CD8-positive, alpha-beta memory T cell (primary cell): Measurements from ENCODE around the gene RFTN1. TPM values are rescaled to one million over a fixed set of nuclear protein-coding genes. Genes with fewer than 3 reads are reported as not detected.
A peak's percentile ranks its signal among the peaks of the same experiment; 100 is the strongest.

ENCODE experiments used
- CTCF ChIA-PET: fragments of 350-600 bp; sonication (Branson Sonifier 250); formaldehyde crosslinking; loops from one replicate; lab custom pipeline; 2021; ENCODE audit warnings: antibody characterized with exemption; lab: Charles Lee
- POLR2A ChIA-PET: fragments of 350-600 bp; sonication (Branson Sonifier 250); formaldehyde crosslinking; loops from one replicate; lab custom pipeline; 2021; ENCODE audit warnings: antibody characterized with exemption; lab: Charles Lee
- DNase-seq, 5 donors: peaks; one replicate each; pipeline versions ENCODE4 v3.0.0 to v3.0.0-alpha.2; 2020 to 2022; ENCODE audit warnings: mixed read lengths in 1 of 5
- H3K27ac ChIP-seq: one replicate; pipeline ENCODE4 v1.7.0; 2013; ENCODE audit warnings: low read depth, mild to moderate bottlenecking, low read length, moderate library complexity
- H3K27me3 ChIP-seq: 2 replicates; pipeline ENCODE4 v1.7.0; 2013; ENCODE audit warnings: low read length, mild to moderate bottlenecking; ENCODE audit not compliant: insufficient read depth, poor library complexity, severe bottlenecking
- H3K36me3 ChIP-seq: 2 replicates; pipeline ENCODE4 v1.7.0; 2013; ENCODE audit warnings: mild to moderate bottlenecking, low read length, moderate library complexity; ENCODE audit not compliant: insufficient read depth
- H3K4me1 ChIP-seq: 2 replicates; pipeline ENCODE4 v1.7.0; 2013; ENCODE audit warnings: mild to moderate bottlenecking, low read length, moderate library complexity; ENCODE audit not compliant: insufficient read depth
- H3K4me3 ChIP-seq: 2 replicates; pipeline ENCODE4 v1.7.0; 2013; ENCODE audit warnings: mild to moderate bottlenecking, low read length
- H3K9me3 ChIP-seq: 2 replicates; pipeline ENCODE4 v1.7.0; 2013; ENCODE audit warnings: mild to moderate bottlenecking, low read length
- H3K27ac Mint-ChIP-seq, 8 donors: one replicate each; pipeline ENCODE4 v1.8.0; 2020 to 2021; ENCODE audit warnings: mixed read lengths in 8 of 8, mild to moderate bottlenecking in 6 of 8, inconsistent platforms in 3 of 8, moderate library complexity in 3 of 8
- H3K27me3 Mint-ChIP-seq, 2 donors: one replicate each; pipeline ENCODE4 v1.8.0; 2020 to 2021; ENCODE audit warnings: mixed read lengths in 2 of 2, mild to moderate bottlenecking in 1 of 2, moderate library complexity in 1 of 2
- H3K36me3 Mint-ChIP-seq, 3 donors: one replicate each; pipeline ENCODE4 v1.8.0; 2020 to 2021; ENCODE audit warnings: mixed read lengths in 3 of 3, inconsistent platforms in 1 of 3, mild to moderate bottlenecking in 1 of 3
- H3K4me1 Mint-ChIP-seq, 3 donors: one replicate each; pipeline ENCODE4 v1.8.0; 2020 to 2021; ENCODE audit warnings: mixed read lengths in 3 of 3, inconsistent platforms in 1 of 3, mild to moderate bottlenecking in 1 of 3
- H3K4me3 Mint-ChIP-seq, 7 donors: one replicate each; pipeline ENCODE4 v1.8.0; 2020 to 2021; ENCODE audit warnings: mixed read lengths in 7 of 7, mild to moderate bottlenecking in 6 of 7, moderate library complexity in 4 of 7, inconsistent platforms in 2 of 7
- H3K9me3 Mint-ChIP-seq, 5 donors: one replicate each; pipeline ENCODE4 v1.8.0; 2020 to 2022; ENCODE audit warnings: mixed read lengths in 5 of 5, mild to moderate bottlenecking in 3 of 5, moderate library complexity in 2 of 5, inconsistent platforms in 1 of 5
- polyA plus RNA-seq: library from polyadenylated mRNA; unstranded; fragments of 300-500 nt; fragmentation: Illumina TruSeq; gene quantifications from one replicate; pipeline ENCODE4 v1.2.3, GENCODE V29; 2021
- total RNA-seq, 2 experiments: library from RNA; stranded (reverse); gene quantifications; one replicate each; pipeline ENCODE4 v1.2.3, GENCODE V29; 2021

RFTN1 gene
- total and polyA plus RNA-seq, 3 experiments from 2014 or later, result 87.4 to 126 (median 125) TPM

- H3K27ac Mint-ChIP-seq, result peak overlapping the region in 4 of 8 donors; percentile 2 to 62 (median 52)
- no peaks in the 10 kb centered on the region for H3K4me1 ChIP-seq
- peaks cover 32% of the 10 kb centered on the region for H3K36me3 ChIP-seq
- peaks cover 0 to under 1% of the 10 kb centered on the region in 2 donors for H3K27me3 Mint-ChIP-seq
- H3K4me1 Mint-ChIP-seq, result peaks cover 17 to 46% (median 44%) of the 10 kb centered on the region in 3 donors
- POLR2A ChIA-PET, result no interaction called here
- peaks cover 4 to 94% (median 26%) of the 10 kb centered on the region in 3 donors for H3K36me3 Mint-ChIP-seq
- H3K27ac ChIP-seq, result no peak overlapping the region
- H3K27me3 ChIP-seq, result no peaks in the 10 kb centered on the region
- no peak for DNase-seq
- no peaks in the 10 kb centered on the region for H3K9me3 ChIP-seq
- H3K4me3 Mint-ChIP-seq, result no peak overlapping the region
- CTCF ChIA-PET, result no interaction called here
- H3K9me3 Mint-ChIP-seq, result no peaks in the 10 kb centered on the region
- H3K4me3 ChIP-seq, result no peak overlapping the region
Measured at GRCh38 chr3:16352428-16352827, 161.1 kb downstream of the RFTN1 start.

DNA sequence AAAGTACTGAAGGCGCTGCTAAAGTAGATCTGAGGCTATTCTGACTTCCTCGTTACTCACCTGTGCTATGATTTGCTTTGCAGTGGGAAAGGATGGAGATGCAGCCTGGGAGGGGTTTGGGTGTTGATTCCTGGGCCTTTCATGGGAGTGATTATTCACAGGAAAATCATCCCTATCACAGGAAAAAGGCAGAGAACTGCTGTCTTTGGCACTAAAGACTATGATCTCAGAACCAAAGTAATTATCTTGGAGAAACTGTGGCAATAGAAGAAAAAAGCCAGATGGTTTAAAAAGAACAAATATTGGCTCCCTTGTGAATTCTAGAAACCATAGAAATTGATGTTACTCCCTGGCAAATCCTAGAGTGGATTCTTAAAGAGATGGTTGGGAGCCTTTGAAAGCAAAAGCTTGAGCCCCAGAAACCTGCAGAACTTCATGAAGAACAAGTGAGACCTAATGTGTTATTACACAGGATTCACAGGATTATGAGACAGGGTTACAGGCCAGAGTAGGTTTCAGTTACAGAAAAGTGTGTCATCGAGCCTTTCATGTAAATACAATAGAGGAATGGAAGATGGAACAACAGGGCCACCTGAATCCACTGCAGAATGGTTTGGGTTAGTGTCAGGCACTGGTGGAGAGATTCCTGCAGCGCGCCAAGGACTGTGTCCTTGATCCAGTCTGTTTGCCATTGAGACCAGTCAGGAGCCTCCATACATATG is 162.7 kb downstream of the RFTN1 start:
- H3K36me3 ChIP-seq, result peaks cover 35% of the 10 kb centered on the region
- H3K4me3 ChIP-seq, result no peak overlapping the region
- H3K27ac ChIP-seq, result no peak overlapping the region
- H3K36me3 Mint-ChIP-seq, result peaks cover 10 to 97% (median 29%) of the 10 kb centered on the region in 3 donors
- no peak overlapping the region for H3K4me3 Mint-ChIP-seq
- peak overlapping the region in 7 of 8 donors; percentile 17 to 63 (median 31) for H3K27ac Mint-ChIP-seq
- ChIA-PET POLR2A (no interaction called here), CTCF (no interaction called here)
- H3K4me1 Mint-ChIP-seq, result peaks cover 25 to 56% (median 51%) of the 10 kb centered on the region in 3 donors
- no peaks in the 10 kb centered on the region for H3K4me1 ChIP-seq
- DNase-seq, result no peak
- H3K27me3 Mint-ChIP-seq, result peaks cover 0 to 2% of the 10 kb centered on the region in 2 donors
- no peaks in the 10 kb centered on the region for H3K27me3 ChIP-seq
- no peaks in the 10 kb centered on the region for H3K9me3 Mint-ChIP-seq
- no peaks in the 10 kb centered on the region for H3K9me3 ChIP-seq

- Histone ChIP-seq H3K27ac (no peak overlapping the region), H3K4me3 (no peak overlapping the region), H3K27me3 (no peaks in the 10 kb centered on the region), H3K4me1 (no peaks in the 10 kb centered on the region), H3K9me3 (no peaks in the 10 kb centered on the region), H3K36me3 (peaks cover 35% of the 10 kb centered on the region)
- H3K27me3 Mint-ChIP-seq, result peaks cover 0 to 2% of the 10 kb centered on the region in 2 donors
- POLR2A ChIA-PET, result no interaction called here
- DNase-seq, result no peak
- H3K4me1 Mint-ChIP-seq, result peaks cover 29 to 59% (median 54%) of the 10 kb centered on the region in 3 donors
- peaks cover 10 to 97% (median 29%) of the 10 kb centered on the region in 3 donors for H3K36me3 Mint-ChIP-seq
- CTCF ChIA-PET, result interaction anchor here (1.3 kb wide), 1 partner anchor 59 kb away, joined by 3 read pairs; no protein-coding TSS in a partner anchor
- no peaks in the 10 kb centered on the region for H3K9me3 Mint-ChIP-seq
- peak overlapping the region in 6 of 8 donors; percentile 18 to 61 (median 42) for H3K27ac Mint-ChIP-seq
- no peak overlapping the region for H3K4me3 Mint-ChIP-seq
Measured at GRCh38 chr3:16349986-16350596, 163.4 kb downstream of the RFTN1 start.

DNA sequence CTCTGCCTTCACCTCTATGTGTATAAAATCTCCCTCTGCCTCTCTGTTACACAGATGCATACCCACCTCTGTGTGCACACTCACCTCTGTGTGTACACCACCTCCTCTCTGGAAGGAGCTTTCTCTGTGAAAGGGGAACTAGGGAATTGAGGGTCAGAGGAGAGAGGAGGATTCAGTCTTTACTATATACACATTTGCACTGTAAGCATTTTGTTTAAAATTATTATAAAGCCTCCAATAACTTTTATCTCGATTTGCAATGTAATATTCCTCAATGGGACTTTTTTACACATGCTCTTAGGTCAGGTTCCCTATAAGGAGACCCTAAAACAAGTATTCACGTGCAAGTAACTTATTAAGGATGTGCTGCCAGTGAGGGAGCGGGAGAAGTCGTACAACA is 166.0 kb downstream of the RFTN1 start:
- Mint-ChIP-seq H3K9me3 (no peaks in the 10 kb centered on the region), H3K4me1 (peaks cover 37 to 66% (median 63%) of the 10 kb centered on the region in 3 donors), H3K36me3 (peaks cover 18 to 96% (median 30%) of the 10 kb centered on the region in 3 donors), H3K27me3 (peaks cover 0 to 2% of the 10 kb centered on the region in 2 donors), H3K27ac (peak overlapping the region; percentile 2 to 80 (median 64)), H3K4me3 (no peak overlapping the region)
- no peaks in the 10 kb centered on the region for H3K9me3 ChIP-seq
- peaks cover 39% of the 10 kb centered on the region for H3K36me3 ChIP-seq
- H3K27me3 ChIP-seq, result no peaks in the 10 kb centered on the region
- H3K27ac ChIP-seq, result no peak overlapping the region
- no peak for DNase-seq
- H3K4me3 ChIP-seq, result no peak overlapping the region
- H3K4me1 ChIP-seq, result no peaks in the 10 kb centered on the region
- ChIA-PET CTCF (interaction anchor here (1.0 to 1.1 kb wide), 2 partner anchors 9 to 29 kb away, joined by 3 to 4 read pairs; no protein-coding TSS in a partner anchor), POLR2A (no interaction called here)

DNA sequence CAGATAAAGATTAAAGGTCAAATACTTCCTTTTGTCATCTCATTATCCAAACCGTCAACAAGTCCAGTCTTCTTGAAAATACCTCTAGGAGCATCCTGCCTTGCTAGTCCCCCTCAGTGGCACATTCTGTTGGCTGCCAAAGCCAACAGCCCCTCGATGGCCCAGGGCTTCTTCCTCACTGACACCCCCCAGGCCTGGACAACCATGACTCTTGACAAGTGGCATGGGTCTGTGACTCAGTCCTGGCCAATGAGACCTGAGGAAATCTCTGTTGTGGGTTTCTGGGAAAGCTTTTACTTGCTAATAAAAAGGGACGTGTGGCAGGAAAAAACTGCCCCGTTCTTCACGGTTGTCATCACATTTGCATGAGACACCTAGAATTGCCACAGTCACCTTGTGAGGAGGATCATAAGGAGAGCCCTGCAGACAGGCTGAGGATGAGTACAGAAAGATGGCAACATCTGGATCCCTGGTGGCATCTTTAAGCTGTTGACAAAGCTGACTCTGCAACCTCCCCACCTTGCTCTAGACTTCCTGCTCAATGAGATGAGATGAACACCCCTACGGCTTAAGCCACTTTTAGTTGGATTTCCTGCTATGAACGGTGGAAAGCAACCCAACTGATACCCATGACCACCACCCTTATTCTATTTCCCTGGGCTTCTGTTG is 167.0 kb downstream of the RFTN1 start:
- DNase-seq, result no peak
- POLR2A ChIA-PET, result no interaction called here
- Mint-ChIP-seq H3K27me3 (peaks cover 0 to 2% of the 10 kb centered on the region in 2 donors), H3K4me3 (no peak overlapping the region), H3K9me3 (no peaks in the 10 kb centered on the region), H3K36me3 (peaks cover 18 to 90% (median 30%) of the 10 kb centered on the region in 3 donors), H3K27ac (peak overlapping the region in 7 of 8 donors; percentile 26 to 92 (median 63)), H3K4me1 (peaks cover 35 to 69% (median 56%) of the 10 kb centered on the region in 3 donors)
- Histone ChIP-seq H3K27ac (no peak overlapping the region), H3K4me1 (no peaks in the 10 kb centered on the region), H3K9me3 (no peaks in the 10 kb centered on the region), H3K4me3 (no peak overlapping the region), H3K27me3 (no peaks in the 10 kb centered on the region), H3K36me3 (peaks cover 39% of the 10 kb centered on the region)
- CTCF ChIA-PET, result no interaction called here

DNA sequence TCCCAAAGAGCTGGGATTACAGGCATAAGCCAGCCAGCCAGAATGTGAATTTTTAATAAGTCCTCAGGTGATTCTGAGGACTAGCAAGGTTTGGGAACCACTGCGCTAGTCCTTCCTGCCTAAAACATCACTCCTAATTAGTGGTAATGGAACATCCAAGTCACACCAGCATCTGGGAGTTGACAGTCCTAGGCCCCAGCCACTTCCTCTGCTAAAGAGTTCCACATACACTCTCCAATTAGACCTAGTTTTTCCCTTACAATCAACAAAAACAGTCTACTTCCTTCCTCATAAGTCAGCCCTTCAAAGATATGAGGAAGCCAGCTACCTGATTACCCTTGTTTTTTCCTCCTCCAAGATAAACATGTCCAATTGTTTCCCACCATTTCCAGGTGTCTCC is 170.4 kb downstream of the RFTN1 start:
- H3K4me3 Mint-ChIP-seq, result no peak overlapping the region
- H3K27ac Mint-ChIP-seq, result peak overlapping the region; percentile 44 to 91 (median 60)
- Histone ChIP-seq H3K36me3 (peaks cover 20% of the 10 kb centered on the region), H3K4me3 (no peak overlapping the region), H3K27me3 (no peaks in the 10 kb centered on the region), H3K4me1 (peaks cover 21% of the 10 kb centered on the region), H3K9me3 (no peaks in the 10 kb centered on the region), H3K27ac (no peak overlapping the region)
- DNase-seq, result no peak
- POLR2A ChIA-PET, result no interaction called here
- peaks cover 61 to 76% (median 76%) of the 10 kb centered on the region in 3 donors for H3K4me1 Mint-ChIP-seq
- peaks cover 0 to 2% of the 10 kb centered on the region in 2 donors for H3K27me3 Mint-ChIP-seq
- no peaks in the 10 kb centered on the region for H3K9me3 Mint-ChIP-seq
- CTCF ChIA-PET, result no interaction called here
- H3K36me3 Mint-ChIP-seq, result peaks cover 18 to 68% (median 23%) of the 10 kb centered on the region in 3 donors

GRCh38 chr3:16338999-16339398 is 174.5 kb downstream of the RFTN1 start:
- Histone ChIP-seq H3K4me1 (peaks cover 31% of the 10 kb centered on the region), H3K9me3 (no peaks in the 10 kb centered on the region), H3K27me3 (no peaks in the 10 kb centered on the region), H3K27ac (peak overlapping the region; percentile 28), H3K36me3 (peaks cover 17% of the 10 kb centered on the region), H3K4me3 (no peak overlapping the region)
- Mint-ChIP-seq H3K4me1 (peaks cover 61 to 81% (median 72%) of the 10 kb centered on the region in 3 donors), H3K27ac (peak overlapping the region; percentile 74 to 97 (median 91)), H3K4me3 (peak overlapping the region in 6 of 7 donors; percentile 35 to 69 (median 46)), H3K9me3 (no peaks in the 10 kb centered on the region), H3K27me3 (peaks cover 0 to 1% of the 10 kb centered on the region in 2 donors), H3K36me3 (peaks cover 16 to 60% (median 27%) of the 10 kb centered on the region in 3 donors)
- DNase-seq, result peak in 2 of 5 donors; percentile 34 to 59
- CTCF ChIA-PET, result interaction anchor here (0.6 to 3.5 kb wide), 5 partner anchors 20 to 191 kb away, joined by 3 to 18 read pairs (median 3); no protein-coding TSS in a partner anchor
- POLR2A ChIA-PET, result interaction anchor here (1.0 to 1.5 kb wide), 4 partner anchors 35 to 177 kb away, joined by 3 to 4 read pairs (median 4); partner anchors contain the start of genes DPH3 and OXNAD1
